GM12878 (cell line): ENCODE data around the gene NCAN. TPM values are rescaled to one million over a fixed set of nuclear protein-coding genes. Genes with fewer than 3 reads are reported as not detected.

Experiments used
- ATAC-seq: fragments of 200-7000 bp; cut with Tn5 transposase; 3 replicates; pipeline ENCODE4 v1.9.1; 2020; ENCODE audit warnings: mild to moderate bottlenecking, moderate library complexity
- BruUV-seq: library from RNA; stranded (reverse); fragments of 400-500 nt; replicated peaks from 2 replicates; lab custom pipeline; 2021; lab: Mats Ljungman, UMichigan
- CTCF ChIA-PET: fragments of 300-600 bp; sonication (Branson Sonifier 250); formaldehyde crosslinking; extraction: SDS; loops from one replicate; lab custom pipeline; 2021; ENCODE audit warnings: inconsistent platforms; lab: Yijun Ruan, JAX
- POLR2A ChIA-PET: fragments of 350-600 bp; formaldehyde crosslinking; extraction: SDS; loops from one replicate; lab custom pipeline; 2021; ENCODE audit warnings: inconsistent platforms; lab: Charles Lee
- RAD21 ChIA-PET: fragments of 300-600 bp; sonication (Branson Sonifier 250); formaldehyde crosslinking; loops from one replicate; lab custom pipeline; 2023; ENCODE audit warnings: antibody characterized with exemption; ENCODE audit not compliant: unreplicated experiment; lab: Charles Lee
- SMC1A ChIA-PET: fragments of 300-600 bp; sonication (Branson Sonifier 250); formaldehyde crosslinking; loops from one replicate; lab custom pipeline; 2023; ENCODE audit not compliant: unreplicated experiment, uncharacterized antibody; lab: Charles Lee
- DNase-seq: peaks from one replicate; pipeline ENCODE4 v3.0.0-alpha.2; 2011; ENCODE audit warnings: low read depth, low spot score
- FAIRE-seq: peaks from 3 replicates; lab custom pipeline; 2011; peaks lifted over from hg19 to GRCh38; lab: Jason Lieb, UNC
- H2AFZ ChIP-seq: 2 replicates; pipeline ENCODE4 v1.6.0; 2011; ENCODE audit warnings: low read depth, low read length, control low read depth; ENCODE audit not compliant: control insufficient read depth
- H3K27ac ChIP-seq: 2 replicates; pipeline ENCODE4 v1.5.1; 2011; ENCODE audit warnings: control low read depth; ENCODE audit not compliant: control insufficient read depth, insufficient read depth
- H3K27me3 ChIP-seq, 2 experiments: replicated peaks in 1 of 2; 2 replicates each; pipeline versions ENCODE4 v1.6.0 to v1.6.1; 2011; ENCODE audit warnings: low read length in 1 of 2; ENCODE audit not compliant: control insufficient read depth in 2 of 2, insufficient read depth in 2 of 2
- H3K36me3 ChIP-seq, 2 experiments: 2 replicates each; pipeline ENCODE4 v1.5.1; 2011; ENCODE audit warnings: low read length in 1 of 2; ENCODE audit not compliant: control insufficient read depth in 2 of 2, insufficient read depth in 2 of 2
- H3K4me1 ChIP-seq: 2 replicates; pipeline ENCODE4 v1.6.1; 2011; ENCODE audit warnings: mild to moderate bottlenecking, low read length, moderate library complexity, mixed read lengths; ENCODE audit not compliant: control insufficient read depth, insufficient read depth
- H3K4me2 ChIP-seq: 2 replicates; pipeline ENCODE4 v1.6.0; 2011; ENCODE audit warnings: control low read depth; ENCODE audit not compliant: control insufficient read depth, insufficient read depth
- H3K4me3 ChIP-seq: fragments of 200-600 bp; sonication (generic); 2 replicates; pipeline ENCODE4 v1.5.1; 2016
- H3K79me2 ChIP-seq: 2 replicates; pipeline ENCODE4 v1.6.0; 2011; ENCODE audit warnings: low read length; ENCODE audit not compliant: control insufficient read depth, insufficient read depth
- H3K9ac ChIP-seq: 2 replicates; pipeline ENCODE4 v1.8.0; 2011; ENCODE audit warnings: low read length, control low read depth, mixed read lengths; ENCODE audit not compliant: control insufficient read depth, insufficient read depth
- H3K9me3 ChIP-seq: replicated peaks from 3 replicates; pipeline ENCODE4 v1.5.1; 2011; ENCODE audit warnings: mild to moderate bottlenecking, low read length; ENCODE audit not compliant: control insufficient read depth, insufficient read depth
- H4K20me1 ChIP-seq: 2 replicates; pipeline ENCODE4 v1.6.0; 2011; ENCODE audit not compliant: control insufficient read depth, insufficient read depth
- CBFB ChIP-seq: IDR thresholded peaks from 2 replicates; pipeline ENCODE4 v1.6.1; 2016; ENCODE audit warnings: antibody characterized with exemption, low read depth
- CHD1 ChIP-seq: IDR thresholded peaks from 2 replicates; pipeline ENCODE4 v1.6.1; 2012; ENCODE audit warnings: low read depth, low read length, improper control_type of control experiment
- EZH2 ChIP-seq: IDR thresholded peaks from 2 replicates; pipeline ENCODE4 v1.6.1; 2012; ENCODE audit warnings: low read depth, mild to moderate bottlenecking, control low read depth, inconsistent platforms, low read length, borderline replicate concordance; ENCODE audit not compliant: control insufficient read depth
- MTA2 ChIP-seq: fragments of 450-650 bp; IDR thresholded peaks from 2 replicates; pipeline ENCODE4 v1.6.1; 2016; ENCODE audit warnings: low read depth, mild to moderate bottlenecking, moderate library complexity
- NR2F1 ChIP-seq: fragments of 450-650 bp; conservative IDR thresholded peaks from 2 replicates; pipeline ENCODE4 v1.6.1; 2017; ENCODE audit warnings: mild to moderate bottlenecking
- PAX5 ChIP-seq: IDR thresholded peaks from 2 replicates; pipeline ENCODE4 v1.6.1; 2011; ENCODE audit warnings: low read depth, low read length, borderline replicate concordance
- POLR2AphosphoS5 ChIP-seq: IDR thresholded peaks from 2 replicates; pipeline ENCODE4 v1.6.1; 2011; ENCODE audit warnings: mild to moderate bottlenecking, low read length, inconsistent platforms
- POU2F2 ChIP-seq: IDR thresholded peaks from 3 replicates; pipeline ENCODE4 v1.6.1; 2011; ENCODE audit warnings: low read depth, mild to moderate bottlenecking, low read length, borderline replicate concordance
- RFX5 ChIP-seq: IDR thresholded peaks from 2 replicates; pipeline ENCODE4 v1.6.1; 2011; ENCODE audit warnings: low read depth, low read length, improper control_type of control experiment
- SMC3 ChIP-seq: IDR thresholded peaks from 2 replicates; pipeline ENCODE4 v1.6.1; 2011; ENCODE audit warnings: low read length, improper control_type of control experiment, borderline replicate concordance
- ZNF217 ChIP-seq: fragments of 450-650 bp; IDR thresholded peaks from 2 replicates; pipeline ENCODE4 v1.6.1; 2017; ENCODE audit warnings: antibody characterized with exemption, mild to moderate bottlenecking
- ZNF622 ChIP-seq: fragments of 450-650 bp; IDR thresholded peaks from 2 replicates; pipeline ENCODE4 v1.6.1; 2017; ENCODE audit warnings: mild to moderate bottlenecking, inconsistent platforms
- WGBS: methylation state at CpG from one replicate; pipeline ENCODE4 v1.1.6; 2016; ENCODE audit warnings: low lambda C conversion rate; ENCODE audit not compliant: insufficient replicate concordance, insufficient coverage; ENCODE audit errors: missing lambda C conversion rate; 5-methylcytosine and 5-hydroxymethylcytosine counted together
- in situ Hi-C: fragments of 300-500 bp; cut with MboI; formaldehyde crosslinking; loops from 9 replicates; pipeline ENCODE4 v1.14.3; 2018; ENCODE audit warnings: mixed read lengths
- intact Hi-C: fragments of 100-400 bp; cut with micrococcal nuclease; formaldehyde crosslinking; loops from one replicate; pipeline ENCODE4 v1.14.2; 2022; ENCODE audit not compliant: unreplicated experiment
- polyA plus RNA-seq, 11 experiments: library from polyadenylated mRNA; depleted of rRNA in 4 of 11; unstranded in 6 of 11; stranded (reverse) in 5 of 11; fragments of >200 nt; fragmentation: Nextera tagmentation in 4 of 11; fragmentation: Illumina TruSeq in 1 of 11; extraction: Ambion mirVana in 4 of 11; extraction: Trizol in 1 of 11; gene quantifications; 1 replicate in 1 of 11; 2 replicates in 10 of 11; pipeline versions ENCODE4 v1.2.1 to v1.2.3, GENCODE V29; 2011 to 2016; ENCODE audit warnings: inconsistent platforms in 2 of 11, missing spikeins in 2 of 11, low read depth in 1 of 11
- total RNA-seq, 4 experiments: library from RNA; depleted of rRNA in 3 of 4; stranded (reverse); fragments of >200 nt in 3 of 4; fragmentation: Illumina TruSeq in 1 of 4; extraction: Trizol in 1 of 4; gene quantifications; 2 replicates each; pipeline versions ENCODE4 v1.2.1 to v1.2.3, GENCODE V29; 2013 to 2021
- TF ChIP-seq, protein P1 (sequence below): fragments of 150-350 bp; IDR thresholded peaks from 2 replicates; pipeline ENCODE4 v1.6.1; 2014; ENCODE audit warnings: mild to moderate bottlenecking, low read depth, low read length
- TF ChIP-seq, protein P2 (sequence below): fragments of 450-650 bp; IDR thresholded peaks from 2 replicates; pipeline ENCODE4 v1.6.1; 2017; ENCODE audit warnings: low read depth, mild to moderate bottlenecking, moderate library complexity
- TF ChIP-seq, protein P3 (sequence below): IDR thresholded peaks from 2 replicates; pipeline ENCODE4 v1.6.1; 2012; ENCODE audit warnings: low read depth, low read length, improper control_type of control experiment
- TF ChIP-seq, protein P4 (sequence below): fragments of 450-650 bp; IDR thresholded peaks from 2 replicates; pipeline ENCODE4 v1.6.1; 2016; ENCODE audit warnings: mild to moderate bottlenecking, moderate library complexity, borderline replicate concordance

NCAN gene
- total and polyA plus RNA-seq, 10 of the 15 experiments (the other 5 are each of a cell fraction or from before 2014, with no cell fraction given), result 0.02 to 0.34 (median 0.12) TPM; not detected in 1

DNA sequence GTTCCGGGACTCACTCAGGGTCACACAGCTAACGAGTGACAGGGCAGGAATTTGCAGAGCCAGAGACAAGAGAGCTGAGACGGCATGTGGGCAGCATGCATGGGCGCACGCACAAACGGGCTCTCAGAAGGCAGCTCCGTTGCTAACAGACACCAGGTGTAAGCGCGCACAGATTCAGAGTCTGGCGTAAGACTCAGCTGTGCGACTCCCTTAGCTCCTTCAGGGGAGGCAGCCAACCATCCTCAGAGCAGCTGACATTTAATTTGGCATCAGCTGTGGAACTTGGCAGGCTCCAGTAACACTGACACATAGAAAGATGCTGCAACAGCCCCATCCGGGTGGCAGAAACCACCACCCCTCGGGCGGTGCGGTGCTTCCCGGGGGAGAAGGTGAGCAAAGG is 68.8 kb downstream of the NCAN start (continued):
- TF ChIP-seq, protein P1, sequence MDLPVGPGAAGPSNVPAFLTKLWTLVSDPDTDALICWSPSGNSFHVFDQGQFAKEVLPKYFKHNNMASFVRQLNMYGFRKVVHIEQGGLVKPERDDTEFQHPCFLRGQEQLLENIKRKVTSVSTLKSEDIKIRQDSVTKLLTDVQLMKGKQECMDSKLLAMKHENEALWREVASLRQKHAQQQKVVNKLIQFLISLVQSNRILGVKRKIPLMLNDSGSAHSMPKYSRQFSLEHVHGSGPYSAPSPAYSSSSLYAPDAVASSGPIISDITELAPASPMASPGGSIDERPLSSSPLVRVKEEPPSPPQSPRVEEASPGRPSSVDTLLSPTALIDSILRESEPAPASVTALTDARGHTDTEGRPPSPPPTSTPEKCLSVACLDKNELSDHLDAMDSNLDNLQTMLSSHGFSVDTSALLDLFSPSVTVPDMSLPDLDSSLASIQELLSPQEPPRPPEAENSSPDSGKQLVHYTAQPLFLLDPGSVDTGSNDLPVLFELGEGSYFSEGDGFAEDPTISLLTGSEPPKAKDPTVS, result no peak
- no peak for TF ChIP-seq MTA2
- TF ChIP-seq, protein P2, sequence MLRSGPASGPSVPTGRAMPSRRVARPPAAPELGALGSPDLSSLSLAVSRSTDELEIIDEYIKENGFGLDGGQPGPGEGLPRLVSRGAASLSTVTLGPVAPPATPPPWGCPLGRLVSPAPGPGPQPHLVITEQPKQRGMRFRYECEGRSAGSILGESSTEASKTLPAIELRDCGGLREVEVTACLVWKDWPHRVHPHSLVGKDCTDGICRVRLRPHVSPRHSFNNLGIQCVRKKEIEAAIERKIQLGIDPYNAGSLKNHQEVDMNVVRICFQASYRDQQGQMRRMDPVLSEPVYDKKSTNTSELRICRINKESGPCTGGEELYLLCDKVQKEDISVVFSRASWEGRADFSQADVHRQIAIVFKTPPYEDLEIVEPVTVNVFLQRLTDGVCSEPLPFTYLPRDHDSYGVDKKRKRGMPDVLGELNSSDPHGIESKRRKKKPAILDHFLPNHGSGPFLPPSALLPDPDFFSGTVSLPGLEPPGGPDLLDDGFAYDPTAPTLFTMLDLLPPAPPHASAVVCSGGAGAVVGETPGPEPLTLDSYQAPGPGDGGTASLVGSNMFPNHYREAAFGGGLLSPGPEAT, result no peak
- TF ChIP-seq CHD1, result no peak

DNA sequence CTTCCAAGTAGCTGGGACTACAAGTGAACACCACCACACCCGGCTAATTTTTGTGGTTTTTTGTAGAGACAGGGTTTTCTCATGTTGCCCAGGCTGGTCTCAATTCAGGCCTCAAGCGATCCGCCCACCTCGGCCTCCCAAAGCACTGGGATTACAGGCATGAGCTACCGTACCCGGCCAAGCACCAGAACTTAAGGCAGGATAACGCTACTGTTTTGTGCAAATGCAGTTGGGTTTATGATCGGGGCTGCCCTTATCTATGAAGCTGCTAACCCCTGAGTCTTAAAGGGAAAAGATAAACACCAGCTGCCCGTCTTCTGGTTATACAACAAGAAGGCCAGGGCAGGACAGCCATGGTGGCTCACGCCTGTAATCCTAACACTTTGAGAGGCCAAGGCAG is 73.9 kb downstream of the NCAN start:
- intact Hi-C loops, result no loop called here
- no peaks in the 10 kb centered on the region for H3K79me2 ChIP-seq
- WGBS, result 97% methylated on average over 10 of the region's 10 CpGs
- in situ Hi-C loops, result no loop called here
- H3K4me2 ChIP-seq, result no peak overlapping the region
- no peaks in the 10 kb centered on the region for H3K9me3 ChIP-seq
- no peak overlapping the region for H3K4me3 ChIP-seq
- no peaks in the 10 kb centered on the region for H4K20me1 ChIP-seq
- ChIA-PET CTCF (no interaction called here), SMC1A (interaction anchor here (0.7 kb wide), 1 partner anchor 66 kb away, joined by 3 read pairs; no protein-coding TSS in a partner anchor), POLR2A (no interaction called here), RAD21 (no interaction called here)
- FAIRE-seq (no peak), ATAC-seq (no peak), DNase-seq (no peak)
- BruUV-seq, result no TSS peak
- H3K9ac ChIP-seq, result no peak overlapping the region
- H3K4me1 ChIP-seq, result no peaks in the 10 kb centered on the region
- no peak overlapping the region for H2AFZ ChIP-seq
- no peak overlapping the region for H3K27ac ChIP-seq
- H3K36me3 ChIP-seq, result peaks cover 2 to 10% of the 10 kb centered on the region in 2 experiments; a peak in 3 of 4 replicates
- H3K27me3 ChIP-seq, result no peaks in the 10 kb centered on the region
- TF ChIP-seq ZNF622, result no peak
- no peak for TF ChIP-seq ZNF217
- TF ChIP-seq PAX5, result no peak
- no peak for TF ChIP-seq EZH2
- TF ChIP-seq, protein P3, sequence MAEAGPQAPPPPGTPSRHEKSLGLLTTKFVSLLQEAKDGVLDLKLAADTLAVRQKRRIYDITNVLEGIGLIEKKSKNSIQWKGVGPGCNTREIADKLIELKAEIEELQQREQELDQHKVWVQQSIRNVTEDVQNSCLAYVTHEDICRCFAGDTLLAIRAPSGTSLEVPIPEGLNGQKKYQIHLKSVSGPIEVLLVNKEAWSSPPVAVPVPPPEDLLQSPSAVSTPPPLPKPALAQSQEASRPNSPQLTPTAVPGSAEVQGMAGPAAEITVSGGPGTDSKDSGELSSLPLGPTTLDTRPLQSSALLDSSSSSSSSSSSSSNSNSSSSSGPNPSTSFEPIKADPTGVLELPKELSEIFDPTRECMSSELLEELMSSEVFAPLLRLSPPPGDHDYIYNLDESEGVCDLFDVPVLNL, result no peak
- no peak for TF ChIP-seq NR2F1
- no peak for TF ChIP-seq SMC3
- TF ChIP-seq CBFB, result no peak
- TF ChIP-seq RFX5, result no peak
- TF ChIP-seq, protein P4, sequence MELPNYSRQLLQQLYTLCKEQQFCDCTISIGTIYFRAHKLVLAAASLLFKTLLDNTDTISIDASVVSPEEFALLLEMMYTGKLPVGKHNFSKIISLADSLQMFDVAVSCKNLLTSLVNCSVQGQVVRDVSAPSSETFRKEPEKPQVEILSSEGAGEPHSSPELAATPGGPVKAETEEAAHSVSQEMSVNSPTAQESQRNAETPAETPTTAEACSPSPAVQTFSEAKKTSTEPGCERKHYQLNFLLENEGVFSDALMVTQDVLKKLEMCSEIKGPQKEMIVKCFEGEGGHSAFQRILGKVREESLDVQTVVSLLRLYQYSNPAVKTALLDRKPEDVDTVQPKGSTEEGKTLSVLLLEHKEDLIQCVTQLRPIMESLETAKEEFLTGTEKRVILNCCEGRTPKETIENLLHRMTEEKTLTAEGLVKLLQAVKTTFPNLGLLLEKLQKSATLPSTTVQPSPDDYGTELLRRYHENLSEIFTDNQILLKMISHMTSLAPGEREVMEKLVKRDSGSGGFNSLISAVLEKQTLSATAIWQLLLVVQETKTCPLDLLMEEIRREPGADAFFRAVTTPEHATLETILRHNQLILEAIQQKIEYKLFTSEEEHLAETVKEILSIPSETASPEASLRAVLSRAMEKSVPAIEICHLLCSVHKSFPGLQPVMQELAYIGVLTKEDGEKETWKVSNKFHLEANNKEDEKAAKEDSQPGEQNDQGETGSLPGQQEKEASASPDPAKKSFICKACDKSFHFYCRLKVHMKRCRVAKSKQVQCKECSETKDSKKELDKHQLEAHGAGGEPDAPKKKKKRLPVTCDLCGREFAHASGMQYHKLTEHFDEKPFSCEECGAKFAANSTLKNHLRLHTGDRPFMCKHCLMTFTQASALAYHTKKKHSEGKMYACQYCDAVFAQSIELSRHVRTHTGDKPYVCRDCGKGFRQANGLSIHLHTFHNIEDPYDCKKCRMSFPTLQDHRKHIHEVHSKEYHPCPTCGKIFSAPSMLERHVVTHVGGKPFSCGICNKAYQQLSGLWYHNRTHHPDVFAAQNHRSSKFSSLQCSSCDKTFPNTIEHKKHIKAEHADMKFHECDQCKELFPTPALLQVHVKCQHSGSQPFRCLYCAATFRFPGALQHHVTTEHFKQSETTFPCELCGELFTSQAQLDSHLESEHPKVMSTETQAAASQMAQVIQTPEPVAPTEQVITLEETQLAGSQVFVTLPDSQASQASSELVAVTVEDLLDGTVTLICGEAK, result no peak
- no peak for TF ChIP-seq POLR2AphosphoS5
- TF ChIP-seq CHD1, result no peak
- TF ChIP-seq POU2F2, result no peak
